Measurements from ENCODE around the gene VPS54. TPM values are rescaled to one million over a fixed set of nuclear protein-coding genes. Genes with fewer than 3 reads are reported as not detected.

Gene VPS54
- total RNA-seq, 2 experiments from 2014 or later, result 9.5 to 10.8 TPM

GRCh38 chr2:63846487-63846886, 172.7 kb downstream of the VPS54 start:
- ChIA-PET POLR2A (no interaction called here), CTCF (interaction anchor here (3.7 kb wide), 1 partner anchor 15 kb away, joined by 13 read pairs; no protein-coding TSS in a partner anchor)
- Histone ChIP-seq H3K4me3 (ENCODE audit: low read length) (no peak overlapping the region), H3K36me3 (ENCODE audit: insufficient read depth, low read length) (peaks cover 3% of the 10 kb centered on the region), H3K9me3 (ENCODE audit: control insufficient read depth in 1 of 2, insufficient read depth in 1 of 2, low read length in 2 of 2) (no peaks in the 10 kb centered on the region), H3K4me1 (ENCODE audit: insufficient read depth, low read length) (peaks cover 25% of the 10 kb centered on the region), H3K27ac (ENCODE audit: low read depth in 1 of 2, low read length in 2 of 2) (no peak overlapping the region), H3K27me3 (ENCODE audit: control insufficient read depth in 1 of 2, insufficient read depth in 2 of 2, low read length in 2 of 2) (no peaks in the 10 kb centered on the region)
- no peak for DNase-seq
- Mint-ChIP-seq H3K9me3 (no peaks in the 10 kb centered on the region), H3K27ac (peak overlapping the region; percentile 54), H3K4me3 (no peak overlapping the region), H3K4me1 (ENCODE audit: low read depth) (peaks cover 89% of the 10 kb centered on the region), H3K36me3 (ENCODE audit: low read depth) (peaks cover 36% of the 10 kb centered on the region), H3K27me3 (no peaks in the 10 kb centered on the region)
- intact Hi-C loops (cut with DNase I, micrococcal nuclease), result loop anchor here in 1 of 2 experiments (10.0 kb wide), 2 partner anchors 168 to 1588 kb away; partner anchors contain the start of genes SPRED2 and VPS54
- no peak for ATAC-seq (ENCODE audit: poor library complexity)
- no peak for TF ChIP-seq CTCF (IDR thresholded peaks at IDR 0.05)

GRCh38 chr2:63845866-63846265, 173.4 kb downstream of the VPS54 start:
- H3K27ac Mint-ChIP-seq, result peak overlapping the region; percentile 54
- Histone ChIP-seq H3K27ac (ENCODE audit: low read depth in 1 of 2, low read length in 2 of 2) (no peak overlapping the region), H3K4me1 (ENCODE audit: insufficient read depth, low read length) (peaks cover 25% of the 10 kb centered on the region), H3K36me3 (ENCODE audit: insufficient read depth, low read length) (peaks cover 3% of the 10 kb centered on the region), H3K27me3 (ENCODE audit: control insufficient read depth in 1 of 2, insufficient read depth in 2 of 2, low read length in 2 of 2) (no peaks in the 10 kb centered on the region), H3K9me3 (ENCODE audit: control insufficient read depth in 1 of 2, insufficient read depth in 1 of 2, low read length in 2 of 2) (no peaks in the 10 kb centered on the region), H3K4me3 (ENCODE audit: low read length) (no peak overlapping the region)
- H3K9me3 Mint-ChIP-seq, result no peaks in the 10 kb centered on the region
- TF ChIP-seq CTCF (IDR thresholded peaks at IDR 0.05), result no peak
- no peak for ATAC-seq (ENCODE audit: poor library complexity)
- intact Hi-C loops (cut with DNase I, micrococcal nuclease), result loop anchor here in 1 of 2 experiments (10.0 kb wide), 2 partner anchors 169 to 1589 kb away; partner anchors contain the start of genes SPRED2 and VPS54
- ChIA-PET POLR2A (interaction anchor here (1.4 to 1.7 kb wide), 2 partner anchors 10 to 20 kb away, joined by 5 to 6 read pairs; no protein-coding TSS in a partner anchor), CTCF (interaction anchor here (3.7 kb wide), 1 partner anchor 15 kb away, joined by 13 read pairs; no protein-coding TSS in a partner anchor)
- no peak for DNase-seq
- peak overlapping the region; percentile 11 for H3K4me3 Mint-ChIP-seq
- no peaks in the 10 kb centered on the region for H3K27me3 Mint-ChIP-seq
- peaks cover 34% of the 10 kb centered on the region for H3K36me3 Mint-ChIP-seq (ENCODE audit: low read depth)
- peaks cover 83% of the 10 kb centered on the region for H3K4me1 Mint-ChIP-seq (ENCODE audit: low read depth)

- Histone ChIP-seq H3K27ac (ENCODE audit: low read depth in 1 of 2, low read length in 2 of 2) (no peak overlapping the region), H3K4me3 (ENCODE audit: low read length) (no peak overlapping the region), H3K27me3 (ENCODE audit: control insufficient read depth in 1 of 2, insufficient read depth in 2 of 2, low read length in 2 of 2) (no peaks in the 10 kb centered on the region), H3K4me1 (ENCODE audit: insufficient read depth, low read length) (peaks cover 30% of the 10 kb centered on the region), H3K9me3 (ENCODE audit: control insufficient read depth in 1 of 2, insufficient read depth in 1 of 2, low read length in 2 of 2) (no peaks in the 10 kb centered on the region), H3K36me3 (ENCODE audit: insufficient read depth, low read length) (peaks cover 3% of the 10 kb centered on the region)
- H3K27ac Mint-ChIP-seq, result no peak overlapping the region
- H3K36me3 Mint-ChIP-seq (ENCODE audit: low read depth), result peaks cover 43% of the 10 kb centered on the region
- ChIA-PET CTCF (interaction anchor here (1.2 to 5.8 kb wide), 3 partner anchors 9 to 16 kb away, joined by 4 to 50 read pairs (median 13); no protein-coding TSS in a partner anchor), POLR2A (interaction anchor here (1.0 to 1.7 kb wide), 4 partner anchors 12 to 256 kb away, joined by 3 to 6 read pairs (median 5); partner anchors contain the start of genes MDH1 and WDPCP)
- DNase-seq, result no peak
- H3K4me3 Mint-ChIP-seq, result peak overlapping the region; percentile 81
- no peaks in the 10 kb centered on the region for H3K27me3 Mint-ChIP-seq
- ATAC-seq (ENCODE audit: poor library complexity), result no peak
- TF ChIP-seq CTCF (IDR thresholded peaks at IDR 0.05), result no peak
- H3K9me3 Mint-ChIP-seq, result no peaks in the 10 kb centered on the region
- intact Hi-C loops (cut with DNase I, micrococcal nuclease), result loop anchor here in 1 of 2 experiments (5.0 to 10.0 kb wide), 6 partner anchors 170 to 1590 kb away; partner anchors contain the start of genes CEP68, MDH1, SPRED2 and VPS54
- peaks cover 73% of the 10 kb centered on the region for H3K4me1 Mint-ChIP-seq (ENCODE audit: low read depth)
Observed at GRCh38 chr2:63844616-63845015, 174.6 kb downstream of the VPS54 start.

Measured in CD4-positive, alpha-beta T cell (primary cell).